ENCODE data around the gene NMNAT3. TPM values are rescaled to one million over a fixed set of nuclear protein-coding genes. Genes with fewer than 3 reads are reported as not detected.

Gene NMNAT3
- total and polyA plus RNA-seq, 12 donors: 4.2 to 12.4 (median 7.7) TPM

- intact Hi-C loops (cut with DNase I): no loop called here
- no peak for DNase-seq
- Histone ChIP-seq H3K27me3 (no peaks in the 10 kb centered on the region), H3K36me3 (replicated peaks in 1 of 2) (no peaks in the 10 kb centered on the region), H3K27ac (no peak overlapping the region), H3K9me3 (replicated peaks in 1 of 3) (no peaks in the 10 kb centered on the region), H3K4me3 (no peak overlapping the region), H3K4me1 (replicated peaks in 1 of 2) (peaks cover 0 to 12% of the 10 kb centered on the region in 2 donors)
- TF ChIP-seq POLR2A (IDR thresholded peaks at IDR 0.05) (no peak), CTCF (IDR thresholded peaks at IDR 0.05) (no peak)
- 67 to 78% (median 72%) methylated on average over 5 of the region's 5 CpGs for WGBS, 4 donors
Measured at GRCh38 chr3:139559541-139559940, 118.2 kb downstream of the NMNAT3 start.

- Histone ChIP-seq H3K9me3 (replicated peaks in 1 of 3) (no peaks in the 10 kb centered on the region), H3K36me3 (replicated peaks in 1 of 2) (no peaks in the 10 kb centered on the region), H3K4me1 (replicated peaks in 1 of 2) (peaks cover 1 to 15% of the 10 kb centered on the region in 2 donors), H3K4me3 (no peak overlapping the region), H3K27me3 (no peaks in the 10 kb centered on the region), H3K27ac (no peak overlapping the region)
- 64 to 77% (median 73%) methylated on average over 2 of the region's 2 CpGs for WGBS, 4 donors
- no peak for DNase-seq
- intact Hi-C loops (cut with DNase I): no loop called here
- TF ChIP-seq POLR2A (IDR thresholded peaks at IDR 0.05): no peak
- no peak for TF ChIP-seq CTCF (IDR thresholded peaks at IDR 0.05)
Measured at GRCh38 chr3:139558351-139559266, 119.2 kb downstream of the NMNAT3 start.

- Histone ChIP-seq H3K4me3 (no peak overlapping the region), H3K9me3 (replicated peaks in 1 of 3) (no peaks in the 10 kb centered on the region), H3K27ac (no peak overlapping the region), H3K27me3 (no peaks in the 10 kb centered on the region), H3K4me1 (replicated peaks in 1 of 2) (peaks cover 11 to 29% of the 10 kb centered on the region in 2 donors), H3K36me3 (replicated peaks in 1 of 2) (no peaks in the 10 kb centered on the region)
- intact Hi-C loops (cut with DNase I): no loop called here
- no peak for DNase-seq
- TF ChIP-seq CTCF (IDR thresholded peaks at IDR 0.05) (no peak), POLR2A (IDR thresholded peaks at IDR 0.05) (no peak)
- 81 to 99% (median 94%) methylated on average over 3 of the region's 3 CpGs for WGBS, 4 donors
Measured at GRCh38 chr3:139557041-139557440, 120.7 kb downstream of the NMNAT3 start.

GRCh38 chr3:139555249-139555648 is 122.5 kb downstream of the NMNAT3 start:
- Histone ChIP-seq H3K4me3 (no peak overlapping the region), H3K27ac (no peak overlapping the region), H3K9me3 (replicated peaks in 1 of 3) (no peaks in the 10 kb centered on the region), H3K27me3 (no peaks in the 10 kb centered on the region), H3K4me1 (replicated peaks in 1 of 2) (peaks cover 11 to 29% of the 10 kb centered on the region in 2 donors), H3K36me3 (replicated peaks in 1 of 2) (no peaks in the 10 kb centered on the region)
- no peak for DNase-seq
- 86 to 98% (median 92%) methylated on average over 2 of the region's 2 CpGs for WGBS, 4 donors
- TF ChIP-seq POLR2A (IDR thresholded peaks at IDR 0.05) (no peak), CTCF (IDR thresholded peaks at IDR 0.05) (no peak)
- intact Hi-C loops (cut with DNase I): no loop called here

Measured in adrenal gland (tissue), 12 donors.